ENCODE results near the gene CXorf66. TPM values are rescaled to one million over a fixed set of nuclear protein-coding genes. Genes with fewer than 3 reads are reported as not detected.

CXorf66 gene
- not detected in 2 replicates for total RNA-seq

GRCh38 chrX:139965421-139965820 is at the start of gene CXorf66:
TSS of gene CXorf66 (minus strand) at chrX:139965521. CDS start at chrX:139965496, 25 bp downstream.

GRCh38 chrX:139932901-139933796 is 32.2 kb downstream of the CXorf66 start, which contains the start of gene ATP11C:
TSS of gene ATP11C (minus strand) at chrX:139933053. CDS start at chrX:139932042, 1,011 bp downstream.

Other genes with a start within 250 kb of the CXorf66 start
- gene ATP11C, start 32.5 kb downstream of the CXorf66 start, total RNA-seq = 24.7 and 32.3 TPM in 2 replicates

Measured in cardiac ventricle fibroblast (primary cell).